Activated naive CD8-positive, alpha-beta T cell treated with anti-CD3 and anti-CD28 coated beads, Interleukin-2, amount 10 ng/mL, durations not matched to agents 7 days and 5 days (primary cell): ENCODE measurements around the gene SLC22A17. TPM values are rescaled to one million over a fixed set of nuclear protein-coding genes. Genes with fewer than 3 reads are reported as not detected.
"Not testable (repeated sequence)": the region's sequence is repeated elsewhere in the genome, so short reads cannot be mapped to it uniquely, and the experiment has no call there.

ENCODE experiments used
- ATAC-seq: fragments of 150-1000 bp; cut with Tn5 transposase; one replicate; pipeline ENCODE4 v1.10.0; 2021; ENCODE audit warnings: low read depth, moderate library complexity
- POLR2A ChIA-PET: fragments of 350-600 bp; sonication (Branson Sonifier 250); formaldehyde crosslinking; loops from one replicate; lab custom pipeline; 2021; ENCODE audit warnings: antibody characterized with exemption; lab: Charles Lee
- DNase-seq: peaks from one replicate; pipeline ENCODE4 v3.0.0; 2021
- H3K27ac Mint-ChIP-seq: one replicate; pipeline ENCODE4 v1.8.0; 2022; ENCODE audit warnings: mild to moderate bottlenecking, mixed read lengths
- H3K27me3 Mint-ChIP-seq: one replicate; pipeline ENCODE4 v1.8.0; 2022; ENCODE audit warnings: mild to moderate bottlenecking, moderate library complexity, mixed read lengths
- H3K36me3 Mint-ChIP-seq: one replicate; pipeline ENCODE4 v1.8.0; 2021; ENCODE audit warnings: mild to moderate bottlenecking, mixed read lengths
- H3K4me1 Mint-ChIP-seq: one replicate; pipeline ENCODE4 v1.8.0; 2021; ENCODE audit warnings: mixed read lengths
- H3K4me3 Mint-ChIP-seq: one replicate; pipeline ENCODE4 v1.8.0; 2022; ENCODE audit warnings: mild to moderate bottlenecking, moderate library complexity, mixed read lengths
- H3K9me3 Mint-ChIP-seq: one replicate; pipeline ENCODE4 v1.8.0; 2021; ENCODE audit warnings: mixed read lengths
- total RNA-seq, 2 experiments: library from RNA; stranded (reverse); gene quantifications; one replicate each; pipeline ENCODE4 v1.2.3, GENCODE V29; 2021

Gene SLC22A17
- total RNA-seq, 2 experiments from 2014 or later: 3.4 to 4.8 TPM

- POLR2A ChIA-PET: no interaction called here
- Mint-ChIP-seq H3K36me3 (peaks cover 13% of the 10 kb centered on the region), H3K4me3 (no peak overlapping the region), H3K27me3 (no peaks in the 10 kb centered on the region), H3K4me1 (peaks cover 7% of the 10 kb centered on the region), H3K9me3 (no peaks in the 10 kb centered on the region), H3K27ac (no peak overlapping the region)
- ATAC-seq (peak; percentile 66), DNase-seq (no peak)
These were observed 24.5 kb downstream of the SLC22A17 start for GRCh38 chr14:23327947-23328744.

GRCh38 chr14:23326491-23327332, 26.0 kb downstream of the SLC22A17 start:
- H3K27ac Mint-ChIP-seq: no peak overlapping the region
- no peak for DNase-seq
- POLR2A ChIA-PET: interaction anchor here (0.9 to 2.2 kb wide), 3 partner anchors 24 to 67 kb away, joined by 3 to 11 read pairs (median 3); partner anchors contain the start of gene PPP1R3E

GRCh38 chr14:23325746-23326145, 26.9 kb downstream of the SLC22A17 start:
- POLR2A ChIA-PET: interaction anchor here (2.2 kb wide), 1 partner anchor 54 kb away, joined by 11 read pairs; no protein-coding TSS in a partner anchor
- H3K27ac Mint-ChIP-seq, H3K27me3 Mint-ChIP-seq, ATAC-seq, DNase-seq, H3K4me3 Mint-ChIP-seq, H3K9me3 Mint-ChIP-seq: not testable (repeated sequence)
- H3K4me1 Mint-ChIP-seq: peaks cover 16% of the 10 kb centered on the region
- H3K36me3 Mint-ChIP-seq: peaks cover 19% of the 10 kb centered on the region

More at GRCh38 chr14:23326491-23327332, 26.0 kb downstream of the SLC22A17 start:
- peaks cover 16% of the 10 kb centered on the region for H3K4me1 Mint-ChIP-seq
- no peak overlapping the region for H3K4me3 Mint-ChIP-seq
- peaks cover 19% of the 10 kb centered on the region for H3K36me3 Mint-ChIP-seq
- H3K9me3 Mint-ChIP-seq: no peaks in the 10 kb centered on the region
- no peak for ATAC-seq
- H3K27me3 Mint-ChIP-seq: no peaks in the 10 kb centered on the region

- ATAC-seq (no peak), DNase-seq (no peak)
- peaks cover 19% of the 10 kb centered on the region for H3K36me3 Mint-ChIP-seq
- peaks cover 24% of the 10 kb centered on the region for H3K4me1 Mint-ChIP-seq
- POLR2A ChIA-PET: interaction anchor here (1.1 kb wide), 1 partner anchor 55 kb away, joined by 3 read pairs; no protein-coding TSS in a partner anchor
- H3K9me3 Mint-ChIP-seq: no peaks in the 10 kb centered on the region
- no peak overlapping the region for H3K27ac Mint-ChIP-seq
- H3K27me3 Mint-ChIP-seq: no peaks in the 10 kb centered on the region
- H3K4me3 Mint-ChIP-seq: no peak overlapping the region
These were observed 27.7 kb downstream of the SLC22A17 start for GRCh38 chr14:23324993-23325392.

- Mint-ChIP-seq H3K4me3 (no peak overlapping the region), H3K27ac (no peak overlapping the region), H3K4me1 (peaks cover 29% of the 10 kb centered on the region), H3K27me3 (no peaks in the 10 kb centered on the region), H3K36me3 (peaks cover 22% of the 10 kb centered on the region), H3K9me3 (no peaks in the 10 kb centered on the region)
- ATAC-seq: no peak
- DNase-seq: no peak
- POLR2A ChIA-PET: interaction anchor here (1.1 kb wide), 1 partner anchor 56 kb away, joined by 3 read pairs; no protein-coding TSS in a partner anchor
These were observed 28.2 kb downstream of the SLC22A17 start for GRCh38 chr14:23324455-23324846.

GRCh38 chr14:23323838-23324454, 28.7 kb downstream of the SLC22A17 start:
- Mint-ChIP-seq H3K27ac (no peak overlapping the region), H3K4me3 (no peak overlapping the region), H3K4me1 (peaks cover 29% of the 10 kb centered on the region), H3K36me3 (peaks cover 22% of the 10 kb centered on the region), H3K27me3 (no peaks in the 10 kb centered on the region), H3K9me3 (no peaks in the 10 kb centered on the region)
- DNase-seq (no peak), ATAC-seq (no peak)
- POLR2A ChIA-PET: interaction anchor here (1.1 to 6.4 kb wide), 2 partner anchors 22 to 56 kb away, joined by 3 to 182 read pairs; partner anchors contain the start of gene PPP1R3E

- no peaks in the 10 kb centered on the region for H3K9me3 Mint-ChIP-seq
- no peak for ATAC-seq
- H3K36me3 Mint-ChIP-seq: peaks cover 22% of the 10 kb centered on the region
- POLR2A ChIA-PET: interaction anchor here (1.0 to 6.4 kb wide), 8 partner anchors 20 to 316 kb away, joined by 3 to 182 read pairs (median 18); partner anchors contain the start of genes ACIN1, C14orf119, CEBPE and HOMEZ
- peak overlapping the region; percentile 90 for H3K27ac Mint-ChIP-seq
- H3K27me3 Mint-ChIP-seq: no peaks in the 10 kb centered on the region
- peak overlapping the region; percentile 94 for H3K4me3 Mint-ChIP-seq
- DNase-seq: no peak
- H3K4me1 Mint-ChIP-seq: peaks cover 27% of the 10 kb centered on the region
These were observed 29.8 kb downstream of the SLC22A17 start for GRCh38 chr14:23322568-23323517.

GRCh38 chr14:23321572-23322547, 30.8 kb downstream of the SLC22A17 start:
- ATAC-seq: no peak
- DNase-seq: peak; percentile 59
- peaks cover 27% of the 10 kb centered on the region for H3K4me1 Mint-ChIP-seq
- H3K4me3 Mint-ChIP-seq: peak overlapping the region; percentile 94
- H3K27ac Mint-ChIP-seq: peak overlapping the region; percentile 90
- H3K36me3 Mint-ChIP-seq: peaks cover 22% of the 10 kb centered on the region
- H3K9me3 Mint-ChIP-seq: no peaks in the 10 kb centered on the region
- no peaks in the 10 kb centered on the region for H3K27me3 Mint-ChIP-seq
- POLR2A ChIA-PET: interaction anchor here (0.5 to 6.4 kb wide), 22 partner anchors 12 to 1883 kb away, joined by 3 to 182 read pairs (median 5); partner anchors contain the start of genes ACIN1, BCL2L2, C14orf119 and CEBPE

GRCh38 chr14:23320584-23321571, 31.8 kb downstream of the SLC22A17 start, which contains the start of gene PABPN1:
Gene PABPN1, plus strand, starts transcription at chr14:23321457. Its CDS starts 13 bp downstream, at chr14:23321470.
- H3K36me3 Mint-ChIP-seq: peaks cover 19% of the 10 kb centered on the region
- no peaks in the 10 kb centered on the region for H3K27me3 Mint-ChIP-seq
- peaks cover 27% of the 10 kb centered on the region for H3K4me1 Mint-ChIP-seq
- DNase-seq (peak; percentile 93), ATAC-seq (peak; percentile 92)
- POLR2A ChIA-PET: interaction anchor here (0.5 to 6.4 kb wide), 29 partner anchors 11 to 1882 kb away, joined by 3 to 182 read pairs (median 4); partner anchors contain the start of genes ACIN1, BCL2L2, C14orf119 and CEBPE
- peak within 1 kb of the TSS; percentile 98 for H3K27ac Mint-ChIP-seq
- H3K9me3 Mint-ChIP-seq: no peaks in the 10 kb centered on the region
- H3K4me3 Mint-ChIP-seq: peak within 1 kb of the TSS; percentile 94
